Measurements from ENCODE around the gene KLC3. TPM values are rescaled to one million over a fixed set of nuclear protein-coding genes. Genes with fewer than 3 reads are reported as not detected.

Gene KLC3
- total RNA-seq, 1 experiment from 2014 or later = not detected

DNA sequence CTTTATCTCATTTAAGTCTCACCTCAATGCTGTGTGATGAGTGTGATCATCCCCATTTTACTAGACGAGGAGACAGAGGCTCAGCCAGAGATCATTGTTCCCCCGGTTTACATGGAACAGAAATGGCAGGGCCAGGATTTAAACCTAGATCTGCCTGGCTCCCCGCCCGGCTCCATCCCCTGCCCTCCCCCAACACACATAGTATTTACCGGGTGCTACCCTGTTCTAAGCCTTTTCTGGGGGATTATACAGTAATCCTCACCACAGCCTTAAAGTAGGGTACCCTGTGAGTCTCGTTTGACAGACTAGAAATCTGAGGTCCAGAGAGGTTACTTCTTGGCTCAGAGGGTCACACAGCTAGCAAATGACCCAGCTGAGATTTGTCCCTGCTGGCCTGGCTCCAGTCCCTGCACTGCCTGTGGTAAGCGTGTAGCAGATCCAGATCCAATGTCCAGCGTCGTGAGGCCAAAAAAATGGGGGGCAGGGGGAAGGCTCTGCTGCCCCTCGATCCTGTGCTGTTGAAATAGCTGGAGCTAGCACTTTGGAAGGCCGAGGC, 3.8 kb upstream of the KLC3 start:
- Histone ChIP-seq H3K9me3 (no peaks in the 10 kb centered on the region), H3K27me3 (0 out of 2 replicates have a peak, but pooled peaks cover 5% of the 10 kb centered on the region), H3K4me3 (no peak overlapping the region)

DNA sequence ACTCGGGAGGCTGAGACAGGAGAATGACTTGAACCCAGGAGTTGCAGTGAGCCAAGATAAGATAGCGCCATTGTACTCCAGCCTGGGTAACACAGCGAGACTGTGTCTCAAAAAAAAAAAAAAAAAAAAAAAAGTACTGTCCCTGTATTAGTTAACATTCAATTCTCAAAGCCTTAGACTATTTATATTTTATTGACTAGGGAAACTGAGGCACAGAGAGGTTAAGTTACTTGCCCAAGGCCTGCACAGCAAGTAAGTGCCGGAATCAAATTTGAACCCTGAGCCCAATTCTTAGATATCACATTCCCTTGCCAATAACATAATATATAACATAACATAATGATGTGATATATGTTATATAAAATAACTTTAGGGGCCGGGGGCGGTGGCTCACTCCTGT, 921 bp upstream of the KLC3 start:
- no peaks in the 10 kb centered on the region for H3K9me3 ChIP-seq
- H3K4me3 ChIP-seq = no peak overlapping the region
- DNase-seq = no peak
- 0 out of 2 replicates have a peak, but pooled peaks cover 5% of the 10 kb centered on the region for H3K27me3 ChIP-seq
- H3K36me3 ChIP-seq = no peaks in the 10 kb centered on the region

More for the DNA sequence above, 3.8 kb upstream of the KLC3 start:
- no peak for DNase-seq
- no peaks in the 10 kb centered on the region for H3K36me3 ChIP-seq

GRCh38 chr19:45340899-45341453, 426 bp downstream of the KLC3 start:
- H3K27me3 ChIP-seq = 0 out of 2 replicates have a peak, but pooled peaks cover 5% of the 10 kb centered on the region
- no peaks in the 10 kb centered on the region for H3K36me3 ChIP-seq
- no peak for DNase-seq
- H3K4me3 ChIP-seq = no peak overlapping the region
- no peaks in the 10 kb centered on the region for H3K9me3 ChIP-seq

DNA sequence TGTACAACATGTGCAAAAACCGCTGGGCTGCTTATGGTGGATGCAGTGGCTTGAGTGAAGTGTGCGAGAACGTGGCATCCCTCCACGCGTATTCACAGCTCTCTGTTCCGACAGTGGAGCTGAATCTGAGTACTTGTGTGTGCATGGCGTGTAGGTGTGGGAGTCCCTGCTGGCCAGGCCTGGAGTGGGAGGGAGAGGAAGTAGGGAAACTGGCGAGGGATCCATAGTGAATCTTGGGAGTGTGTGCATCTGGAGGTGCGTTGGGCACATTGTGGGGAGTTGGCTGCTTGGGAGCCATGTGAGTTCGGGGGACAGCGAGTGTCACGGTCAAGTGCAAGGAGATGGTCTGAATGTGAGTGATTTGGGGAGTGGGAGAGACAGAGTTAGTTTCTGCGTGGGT, 2.4 kb downstream of the KLC3 start:
- no peak for DNase-seq
- Histone ChIP-seq H3K27me3 (0 out of 2 replicates have a peak, but pooled peaks cover 5% of the 10 kb centered on the region), H3K4me3 (no peak overlapping the region), H3K36me3 (no peaks in the 10 kb centered on the region), H3K9me3 (no peaks in the 10 kb centered on the region)

DNA sequence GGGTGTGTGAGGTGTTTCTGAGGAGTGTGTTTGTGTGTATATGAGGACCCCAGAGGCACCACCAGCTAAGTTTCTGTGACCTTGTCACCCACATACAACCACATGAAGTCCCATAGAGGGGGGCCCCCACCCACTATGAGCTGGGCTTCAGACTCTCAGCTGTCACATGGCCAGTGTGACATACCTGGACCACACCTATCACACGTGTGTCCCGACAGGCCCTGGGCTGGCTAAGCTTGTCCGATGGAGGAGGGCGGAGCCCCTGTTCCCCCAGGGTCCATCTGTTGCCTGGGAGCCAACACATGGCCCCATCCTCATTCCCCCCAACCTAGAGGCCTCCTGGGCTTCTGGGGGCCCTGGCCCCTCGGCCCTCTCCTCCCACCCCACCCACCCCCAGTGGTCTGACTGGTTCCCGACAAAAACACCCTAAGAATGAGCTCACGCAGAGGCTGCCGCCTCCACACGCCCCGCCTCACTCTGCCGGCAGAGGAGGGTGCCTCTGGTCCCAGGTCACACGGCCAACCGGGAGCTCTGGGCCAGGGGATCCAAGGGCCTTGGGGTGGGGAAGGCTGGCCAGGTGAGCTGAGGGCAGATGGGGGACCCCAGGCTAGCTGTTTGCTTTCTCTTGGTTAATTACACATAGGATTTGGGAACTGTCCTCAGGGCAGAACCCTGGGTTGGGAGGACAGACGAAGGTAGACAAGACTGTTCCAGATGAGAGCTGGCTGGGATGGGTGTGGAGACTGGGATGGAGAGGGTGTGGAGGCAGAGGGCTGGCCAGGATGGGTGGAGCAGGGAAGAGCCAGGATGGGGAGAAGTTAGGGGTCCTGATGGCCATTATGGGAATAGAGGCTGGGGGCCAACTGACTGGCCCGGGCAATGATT, 4.3 kb downstream of the KLC3 start:
- H3K9me3 ChIP-seq = no peaks in the 10 kb centered on the region
- H3K4me3 ChIP-seq = no peak overlapping the region
- H3K27me3 ChIP-seq = 0 out of 2 replicates have a peak, but pooled peaks cover 5% of the 10 kb centered on the region
- DNase-seq = no peak
- no peaks in the 10 kb centered on the region; the same call in 1 of the 2 replicates for H3K36me3 ChIP-seq

DNA sequence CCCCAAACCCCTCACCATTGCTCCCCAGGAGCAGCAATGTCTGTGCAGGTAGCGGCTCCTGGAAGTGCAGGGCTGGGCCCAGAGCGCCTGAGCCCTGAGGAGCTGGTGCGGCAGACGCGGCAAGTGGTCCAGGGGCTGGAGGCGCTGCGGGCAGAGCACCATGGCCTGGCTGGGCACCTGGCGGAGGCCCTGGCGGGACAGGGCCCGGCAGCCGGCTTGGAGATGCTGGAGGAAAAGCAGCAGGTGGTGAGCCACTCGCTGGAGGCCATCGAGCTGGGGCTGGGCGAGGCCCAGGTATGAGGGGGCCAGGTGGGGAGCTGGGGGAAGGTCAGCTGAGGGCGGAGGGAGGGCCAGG, 4.9 kb downstream of the KLC3 start:
- DNase-seq = no peak
- H3K4me3 ChIP-seq = no peak overlapping the region

GRCh38 chr19:45346449-45346848, 5.9 kb downstream of the KLC3 start:
- peaks cover 7% of the 10 kb centered on the region for H3K36me3 ChIP-seq
- no peaks in the 10 kb centered on the region for H3K9me3 ChIP-seq
- no peak for DNase-seq
- no peak overlapping the region for H3K4me3 ChIP-seq
- no peaks in the 10 kb centered on the region for H3K27me3 ChIP-seq

More for the DNA sequence above, 4.9 kb downstream of the KLC3 start:
- Histone ChIP-seq H3K9me3 (no peaks in the 10 kb centered on the region), H3K36me3 (no peaks in the 10 kb centered on the region; the same call in 1 of the 2 replicates), H3K27me3 (0 out of 2 replicates have a peak, but pooled peaks cover 2% of the 10 kb centered on the region)

DNA sequence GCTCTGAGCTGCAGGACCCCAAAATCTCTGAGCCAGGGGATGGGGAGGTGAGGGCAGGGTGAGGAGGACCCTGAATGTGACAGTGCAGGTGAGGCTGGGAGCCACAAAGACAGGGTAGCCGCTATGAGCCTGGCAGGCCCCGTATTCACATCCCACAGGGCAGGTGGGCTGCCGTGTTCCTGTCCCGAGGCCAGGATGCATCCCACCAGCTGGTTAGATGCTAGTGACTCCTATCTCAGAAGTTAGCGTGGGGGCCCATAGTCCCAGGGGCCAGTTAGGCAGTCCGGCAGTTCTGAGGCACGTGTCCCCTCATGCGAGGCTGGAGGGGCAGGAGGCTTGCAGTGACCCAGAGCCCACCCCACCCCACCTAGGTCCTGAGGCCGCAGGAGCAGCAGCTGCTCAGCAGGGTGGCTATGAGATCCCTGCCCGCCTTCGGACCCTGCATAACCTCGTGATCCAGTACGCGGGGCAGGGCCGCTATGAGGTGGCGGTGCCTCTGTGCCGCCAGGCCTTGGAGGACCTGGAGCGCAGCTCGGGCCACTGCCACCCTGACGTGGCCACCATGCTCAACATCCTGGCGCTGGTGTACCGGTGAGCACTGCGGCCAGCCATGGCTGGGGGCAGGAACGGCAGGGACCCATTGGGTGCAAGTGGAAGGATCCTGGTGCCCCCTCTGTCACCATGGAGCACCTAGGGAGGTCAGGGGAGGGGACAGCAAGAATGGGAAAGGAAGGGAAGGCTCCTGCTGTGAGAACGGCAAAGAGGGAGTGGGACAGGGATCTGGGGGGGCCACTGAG, 7.2 kb downstream of the KLC3 start:
- Histone ChIP-seq H3K4me3 (no peak overlapping the region), H3K36me3 (peaks cover 19% of the 10 kb centered on the region), H3K27me3 (no peaks in the 10 kb centered on the region), H3K9me3 (no peaks in the 10 kb centered on the region)
- DNase-seq = no peak

- H3K27me3 ChIP-seq = no peaks in the 10 kb centered on the region
- DNase-seq = no peak
- H3K4me3 ChIP-seq = no peak overlapping the region
- no peaks in the 10 kb centered on the region for H3K9me3 ChIP-seq
- H3K36me3 ChIP-seq = peaks cover 27% of the 10 kb centered on the region
These were observed 8.0 kb downstream of the KLC3 start for GRCh38 chr19:45348367-45349125.

DNA sequence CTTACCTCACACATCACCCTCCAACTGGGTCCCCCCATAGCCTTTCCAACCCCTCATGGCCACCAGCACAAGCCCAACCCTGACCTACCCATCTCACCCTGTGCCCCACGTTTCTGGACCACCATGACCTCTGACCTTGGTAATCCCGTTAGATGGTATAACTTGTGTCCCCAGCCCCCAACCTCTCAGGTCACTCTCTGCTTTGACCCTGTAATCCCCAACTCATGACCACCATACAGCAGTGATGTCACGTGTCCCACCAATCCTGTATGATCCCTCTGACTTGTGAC, 8.5 kb downstream of the KLC3 start:
- Histone ChIP-seq H3K4me3 (no peak overlapping the region), H3K9me3 (no peaks in the 10 kb centered on the region), H3K27me3 (no peaks in the 10 kb centered on the region), H3K36me3 (peaks cover 32% of the 10 kb centered on the region)
- DNase-seq = no peak

GRCh38 chr19:45349430-45349941, 8.9 kb downstream of the KLC3 start:
- Histone ChIP-seq H3K27me3 (no peaks in the 10 kb centered on the region), H3K9me3 (no peaks in the 10 kb centered on the region), H3K36me3 (peaks cover 36% of the 10 kb centered on the region), H3K4me3 (no peak overlapping the region)
- DNase-seq = no peak

DNA sequence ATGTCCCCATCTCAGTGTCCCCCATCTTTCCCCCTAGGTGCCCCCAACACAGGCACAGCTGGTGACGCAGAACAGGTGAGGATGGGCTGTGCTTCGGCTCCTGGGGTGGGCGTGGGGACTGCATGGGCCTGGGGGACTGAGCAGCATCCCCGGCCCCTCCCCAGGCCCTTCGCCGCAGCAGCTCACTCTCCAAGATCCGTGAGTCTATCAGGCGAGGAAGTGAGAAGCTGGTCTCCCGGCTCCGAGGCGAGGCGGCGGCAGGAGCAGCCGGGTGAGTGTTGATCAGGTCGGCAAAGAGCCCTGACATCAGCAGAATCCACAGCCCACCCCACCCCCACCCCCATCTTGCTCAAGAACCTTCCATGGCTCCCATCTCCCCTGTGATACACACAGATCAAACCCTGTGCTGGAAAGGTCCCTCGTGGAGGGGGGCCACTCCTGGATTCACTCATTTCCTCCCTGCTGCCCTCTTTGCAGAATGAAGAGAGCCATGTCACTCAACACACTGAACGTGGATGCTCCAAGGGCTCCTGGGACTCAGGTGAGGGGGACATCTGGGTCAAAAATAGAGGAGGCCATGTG, 10.0 kb downstream of the KLC3 start:
- Histone ChIP-seq H3K9me3 (no peaks in the 10 kb centered on the region), H3K36me3 (peaks cover 47% of the 10 kb centered on the region), H3K4me3 (no peak overlapping the region), H3K27me3 (no peaks in the 10 kb centered on the region)
- DNase-seq = no peak

- Histone ChIP-seq H3K9me3 (no peaks in the 10 kb centered on the region), H3K36me3 (peaks cover 56% of the 10 kb centered on the region), H3K4me3 (no peak overlapping the region), H3K27me3 (no peaks in the 10 kb centered on the region)
- DNase-seq = no peak
These were observed 10.9 kb downstream of the KLC3 start for GRCh38 chr19:45351401-45351952.

GRCh38 chr19:45352062-45352461, 11.5 kb downstream of the KLC3 start:
- no peaks in the 10 kb centered on the region for H3K27me3 ChIP-seq

DNA sequence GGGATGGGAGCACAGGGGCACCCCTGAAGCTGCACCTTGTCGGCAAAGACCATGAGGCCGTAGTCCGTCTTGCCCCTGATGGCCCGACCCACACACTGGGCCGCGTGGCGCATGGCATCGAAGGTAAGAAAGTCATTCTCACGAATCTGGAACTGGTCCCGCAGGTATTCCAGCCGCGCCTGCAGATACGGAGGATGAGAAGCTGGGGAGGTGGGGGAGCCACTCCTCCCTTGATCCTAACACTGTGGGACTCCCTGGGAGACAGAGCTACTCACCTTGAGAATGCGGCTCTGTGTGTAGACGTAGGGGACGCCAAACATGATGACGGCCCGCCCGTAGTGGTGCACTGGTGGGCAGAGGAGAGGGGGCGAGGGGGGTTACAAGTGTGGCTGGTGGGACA, 11.9 kb downstream of the KLC3 start:
- no peak for DNase-seq
- no peaks in the 10 kb centered on the region for H3K9me3 ChIP-seq
- no peaks in the 10 kb centered on the region for H3K27me3 ChIP-seq
- H3K36me3 ChIP-seq = peaks cover 66% of the 10 kb centered on the region
- no peak overlapping the region for H3K4me3 ChIP-seq

More at GRCh38 chr19:45352062-45352461, 11.5 kb downstream of the KLC3 start:
- no peak overlapping the region for H3K4me3 ChIP-seq
- H3K9me3 ChIP-seq = no peaks in the 10 kb centered on the region
- peaks cover 62% of the 10 kb centered on the region for H3K36me3 ChIP-seq
- no peak for DNase-seq
